Aorta (tissue), 5 donors: ENCODE measurements around the gene ACBD6. TPM values are rescaled to one million over a fixed set of nuclear protein-coding genes. Genes with fewer than 3 reads are reported as not detected.
"Not testable (repeated sequence)": the region's sequence is repeated elsewhere in the genome, so short reads cannot be mapped to it uniquely, and the experiment has no call there.

ENCODE experiments used
- ATAC-seq: fragments of 200-7000 bp; cut with Tn5 transposase; one replicate; pipeline ENCODE4 v1.9.1; 2022; ENCODE audit warnings: moderate library complexity; ENCODE audit not compliant: low FRiP score
- DNase-seq, 2 donors: peaks; one replicate each; pipeline ENCODE4 v3.0.0-alpha.2; 2020
- H3K27ac ChIP-seq, 2 donors: one replicate each; pipeline ENCODE4 v1.5.1; 2013; ENCODE audit warnings: low read length in 2 of 2, mild to moderate bottlenecking in 2 of 2, moderate library complexity in 2 of 2, control low read depth in 1 of 2, inconsistent platforms in 1 of 2, low read depth in 1 of 2
- H3K27me3 ChIP-seq, 2 donors: one replicate each; pipeline ENCODE4 v1.6.1; 2013; ENCODE audit warnings: control low read depth in 1 of 2, low read length in 1 of 2, mild to moderate bottlenecking in 1 of 2, moderate library complexity in 1 of 2; ENCODE audit not compliant: insufficient read depth in 2 of 2, control insufficient read depth in 1 of 2
- H3K36me3 ChIP-seq, 2 donors: one replicate each; pipeline ENCODE4 v1.6.1; 2013; ENCODE audit warnings: control low read depth in 1 of 2, low read length in 1 of 2, mild to moderate bottlenecking in 1 of 2; ENCODE audit not compliant: insufficient read depth in 2 of 2, control insufficient read depth in 1 of 2
- H3K4me1 ChIP-seq, 2 donors: one replicate each; pipeline ENCODE4 v1.6.1; 2013; ENCODE audit warnings: low read length in 2 of 2, control low read depth in 1 of 2, mild to moderate bottlenecking in 1 of 2, moderate library complexity in 1 of 2; ENCODE audit not compliant: insufficient read depth in 2 of 2, control insufficient read depth in 1 of 2
- H3K4me3 ChIP-seq, 2 donors: one replicate each; pipeline ENCODE4 v1.5.1; 2013; ENCODE audit warnings: low read length in 2 of 2, control low read depth in 1 of 2, mild to moderate bottlenecking in 1 of 2
- H3K9me3 ChIP-seq: one replicate; pipeline ENCODE4 v1.6.1; 2013; ENCODE audit warnings: mild to moderate bottlenecking, low read length; ENCODE audit not compliant: control insufficient read depth
- WGBS, 2 donors: extraction: QIAGEN DNeasy Blood & Tissue Kit; methylation state at CpG; one replicate each; pipeline ENCODE4 v1.1.7; 2013; 5-methylcytosine and 5-hydroxymethylcytosine counted together
- intact Hi-C, 2 donors: fragments of 100-400 bp; cut with DNase I; formaldehyde crosslinking; loops; one replicate each; pipeline versions ENCODE4 v1.14.2 to v1.15.0; 2022
- polyA plus RNA-seq, 2 donors: library from polyadenylated mRNA; stranded (reverse); fragments of 200-250 nt; gene quantifications; one replicate each; pipeline ENCODE4 v1.2.3, GENCODE V29; 2013
- total RNA-seq, 2 donors: library from RNA; stranded (reverse); fragmentation: NEBNext Ultra II Directional; extraction: Animal tissue kit (Norgen Biotek cat#: 25700); gene quantifications; one replicate each; pipeline ENCODE4 v1.2.1, GENCODE V29; 2021
- donor health status: healthy with polysubstance abuse.
- donor health status: Bipolar disorder and iron deficiency.
- donor health status: DM: no; HTN: no; CAD: no.
- donor health status: DM: no; HTN: no; CAD: no.
- donor health status: DM: yes; HTN: yes; CAD: no.

The ACBD6 gene
- total and polyA plus RNA-seq, 4 donors = 27.7 to 53.1 (median 30.8) TPM

DNA sequence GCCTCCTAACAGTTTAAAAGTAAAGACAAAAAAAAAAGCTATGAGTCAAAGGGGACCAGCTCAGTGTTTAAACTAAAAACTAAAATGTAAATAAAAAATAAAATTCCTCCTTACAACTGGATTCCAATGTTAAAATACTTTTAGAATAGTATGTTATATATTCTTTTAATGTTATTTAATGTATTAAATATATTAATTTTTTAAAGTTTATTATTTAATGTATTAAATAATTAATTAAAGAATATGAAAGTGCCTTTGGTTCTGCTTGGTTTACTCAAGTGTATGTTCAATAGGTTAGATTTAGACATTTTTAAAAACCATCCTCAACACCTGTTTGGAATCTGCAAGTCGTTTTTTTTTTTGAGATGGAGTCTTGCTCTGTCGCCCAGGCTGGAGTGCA, 13.1 kb downstream of the ACBD6 start:
- no peaks in the 10 kb centered on the region for H3K9me3 ChIP-seq
- DNase-seq (no peak), ATAC-seq (no peak)
- no peaks in the 10 kb centered on the region for H3K36me3 ChIP-seq
- no peak overlapping the region for H3K27ac ChIP-seq
- no peaks in the 10 kb centered on the region for H3K27me3 ChIP-seq
- intact Hi-C loops = loop anchor here in 1 of 2 donors (10.0 kb wide), 1 partner anchor 305 kb away; no protein-coding TSS in a partner anchor
- WGBS, 2 donors = 93% methylated on average over 2 of the region's 2 CpGs
- H3K4me1 ChIP-seq = no peaks in the 10 kb centered on the region
- no peak overlapping the region for H3K4me3 ChIP-seq

DNA sequence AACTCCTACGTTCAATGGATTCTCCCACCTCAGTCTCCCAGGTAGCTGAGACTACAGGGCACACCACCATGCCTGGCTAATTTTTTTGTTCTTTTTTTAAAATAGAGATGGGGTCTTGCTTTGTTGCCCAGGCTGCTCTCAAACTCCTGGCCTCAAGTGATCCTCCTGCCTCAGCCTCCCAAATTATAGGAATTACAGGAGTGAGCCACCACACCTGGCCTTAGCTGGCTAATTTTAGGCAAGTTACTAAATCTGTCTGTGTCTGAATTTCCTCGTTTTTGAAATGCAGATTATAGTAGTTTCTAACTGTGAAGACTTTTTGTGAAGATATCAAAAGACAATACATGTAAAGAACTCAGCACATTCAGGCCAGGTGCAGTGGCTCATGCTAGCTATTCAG, 13.7 kb downstream of the ACBD6 start:
- H3K36me3 ChIP-seq = no peaks in the 10 kb centered on the region
- intact Hi-C loops = loop anchor here in 1 of 2 donors (10.0 kb wide), 1 partner anchor 304 kb away; no protein-coding TSS in a partner anchor
- H3K4me1 ChIP-seq = no peaks in the 10 kb centered on the region
- no peak overlapping the region for H3K27ac ChIP-seq
- no peak for ATAC-seq
- H3K9me3 ChIP-seq = no peaks in the 10 kb centered on the region
- DNase-seq = no peak
- H3K4me3 ChIP-seq = no peak overlapping the region
- WGBS, 2 donors = 81 to 84% methylated on average over 2 of the region's 2 CpGs
- no peaks in the 10 kb centered on the region for H3K27me3 ChIP-seq

- DNase-seq (no peak), ATAC-seq (no peak)
- Histone ChIP-seq H3K27me3 (no peaks in the 10 kb centered on the region), H3K4me3 (no peak overlapping the region), H3K36me3 (no peaks in the 10 kb centered on the region), H3K9me3 (no peaks in the 10 kb centered on the region), H3K4me1 (no peaks in the 10 kb centered on the region), H3K27ac (no peak overlapping the region)
- WGBS, 2 donors = 91 to 96% methylated on average over 1 of the region's 1 CpG
- intact Hi-C loops = loop anchor here in 1 of 2 donors (10.0 kb wide), 1 partner anchor 301 kb away; no protein-coding TSS in a partner anchor
Observed at GRCh38 chr1:180486092-180486491, 16.3 kb downstream of the ACBD6 start.

DNA sequence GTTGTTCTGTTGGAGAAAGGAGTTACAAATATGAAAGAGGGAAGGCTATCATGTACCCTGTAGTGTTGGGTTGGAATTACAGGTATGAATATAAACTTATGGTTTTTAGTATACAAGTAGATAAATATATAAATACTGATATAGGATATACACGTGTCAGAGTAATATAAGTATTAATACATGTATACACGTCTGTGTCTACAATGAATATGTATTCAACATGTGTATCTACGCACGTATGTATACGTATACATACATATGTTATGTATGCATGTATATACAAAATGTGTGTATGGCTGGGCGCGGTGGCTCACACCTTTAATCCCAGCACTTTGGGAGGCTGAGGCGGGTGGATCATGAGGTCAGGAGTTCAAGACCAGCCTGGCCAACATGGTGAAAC, 17.9 kb downstream of the ACBD6 start:
- Histone ChIP-seq H3K27ac (no peak overlapping the region), H3K36me3 (no peaks in the 10 kb centered on the region), H3K4me3 (no peak overlapping the region), H3K4me1 (no peaks in the 10 kb centered on the region), H3K27me3 (no peaks in the 10 kb centered on the region), H3K9me3 (no peaks in the 10 kb centered on the region)
- intact Hi-C loops = loop anchor here (5.0 to 10.0 kb wide), 3 partner anchors 232 to 300 kb away; no protein-coding TSS in a partner anchor
- DNase-seq = no peak
- no peak for ATAC-seq
- 94% methylated on average over 8 of the region's 8 CpGs for WGBS, 2 donors

- no peak overlapping the region for H3K27ac ChIP-seq
- 25 to 28% methylated on average over 10 of the region's 10 CpGs for WGBS, 2 donors
- no peak for DNase-seq
- no peaks in the 10 kb centered on the region for H3K27me3 ChIP-seq
- no peaks in the 10 kb centered on the region for H3K36me3 ChIP-seq
- H3K9me3 ChIP-seq = no peaks in the 10 kb centered on the region
- no peaks in the 10 kb centered on the region for H3K4me1 ChIP-seq
- H3K4me3 ChIP-seq = no peak overlapping the region
- intact Hi-C loops = loop anchor here (2.0 to 10.0 kb wide), 4 partner anchors 230 to 298 kb away; no protein-coding TSS in a partner anchor
- no peak for ATAC-seq
Observed at GRCh38 chr1:180482425-180483275, 19.7 kb downstream of the ACBD6 start.

GRCh38 chr1:180470031-180470430, 32.3 kb downstream of the ACBD6 start:
- intact Hi-C loops = no loop called here
- Histone ChIP-seq H3K4me3 (no peak overlapping the region), H3K4me1 (no peaks in the 10 kb centered on the region), H3K27ac (no peak overlapping the region), H3K27me3 (no peaks in the 10 kb centered on the region), H3K36me3 (no peaks in the 10 kb centered on the region), H3K9me3 (no peaks in the 10 kb centered on the region)
- WGBS, 2 donors = 97 to 100% methylated on average over 1 of the region's 1 CpG
- ATAC-seq (no peak), DNase-seq (no peak)

- 79 to 87% methylated on average over 5 of the region's 5 CpGs for WGBS, 2 donors
- intact Hi-C loops = no loop called here
- no peak for DNase-seq
Observed at GRCh38 chr1:180468311-180468710, 34.1 kb downstream of the ACBD6 start.

DNA sequence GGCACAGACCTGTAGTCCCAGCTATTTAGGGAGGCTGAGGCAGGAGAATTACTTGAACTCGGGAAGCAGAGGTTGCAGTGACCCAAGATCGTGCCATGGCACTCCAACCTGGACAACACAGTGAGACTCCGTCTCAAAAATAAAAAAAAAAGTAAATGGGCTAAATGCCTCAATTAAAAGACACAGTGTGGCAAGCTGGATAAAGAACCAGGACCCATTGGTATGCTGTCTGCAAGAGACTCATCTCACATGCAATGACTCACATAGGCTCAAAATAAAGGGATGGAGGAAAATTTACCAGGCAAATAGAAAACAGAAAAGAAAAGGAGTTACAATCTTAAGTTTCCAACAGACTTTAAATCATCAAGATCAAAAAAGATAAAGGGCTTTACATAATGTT, 40.3 kb downstream of the ACBD6 start:
- intact Hi-C loops = no loop called here
- Histone ChIP-seq H3K9me3 (no peaks in the 10 kb centered on the region), H3K4me1 (no peaks in the 10 kb centered on the region), H3K4me3 (no peak overlapping the region), H3K27me3 (no peaks in the 10 kb centered on the region), H3K36me3 (no peaks in the 10 kb centered on the region), H3K27ac (no peak overlapping the region)
- ATAC-seq = no peak
- no peak for DNase-seq
- 84% methylated on average over 3 of the region's 3 CpGs for WGBS, 2 donors

More at GRCh38 chr1:180468311-180468710, 34.1 kb downstream of the ACBD6 start:
- no peak for ATAC-seq
- no peaks in the 10 kb centered on the region for H3K36me3 ChIP-seq
- no peaks in the 10 kb centered on the region for H3K27me3 ChIP-seq
- no peak overlapping the region for H3K4me3 ChIP-seq
- no peaks in the 10 kb centered on the region for H3K4me1 ChIP-seq
- no peak overlapping the region for H3K27ac ChIP-seq
- H3K9me3 ChIP-seq = no peaks in the 10 kb centered on the region

DNA sequence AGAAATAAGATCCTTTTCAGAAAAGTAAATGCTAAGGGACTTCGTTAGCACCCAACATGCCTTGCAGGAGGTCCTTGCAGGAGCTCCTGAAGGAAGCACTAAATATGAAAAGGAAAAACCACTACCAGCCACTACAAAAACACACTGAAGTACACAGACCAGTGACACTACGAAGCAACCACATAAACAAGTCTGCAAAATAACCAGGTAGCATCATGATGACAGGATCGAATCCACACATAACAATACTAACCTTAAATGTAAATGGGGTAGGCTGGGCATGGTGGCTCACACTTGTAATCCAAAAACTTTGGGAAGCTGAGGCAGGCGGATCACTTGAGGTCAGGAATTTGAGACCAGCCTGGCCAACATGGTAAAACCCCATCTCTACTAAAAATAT, 40.7 kb downstream of the ACBD6 start:
- H3K4me1 ChIP-seq, H3K27ac ChIP-seq, H3K9me3 ChIP-seq, H3K4me3 ChIP-seq, ATAC-seq, intact Hi-C loops, H3K36me3 ChIP-seq, DNase-seq, H3K27me3 ChIP-seq: not testable (repeated sequence)
- 98% methylated on average over 4 of the region's 4 CpGs for WGBS, 2 donors
